Effector memory CD8-positive, alpha-beta T cell (primary cell): ENCODE measurements around the gene HDGFL3.
A peak's percentile ranks its signal among the peaks of the same experiment; 100 is the strongest.
"Not testable (repeated sequence)": the region's sequence is repeated elsewhere in the genome, so short reads cannot be mapped to it uniquely, and the experiment has no call there.

ENCODE experiments used
- ATAC-seq: fragments of 150-1000 bp; cut with Tn5 transposase; replicated peaks from 2 replicates; pipeline ENCODE4 v1.10.0; 2021; ENCODE audit warnings: mild to moderate bottlenecking, moderate library complexity
- DNase-seq, 3 experiments: peaks; one replicate each; pipeline ENCODE4 v3.0.0; 2021
- H3K27ac Mint-ChIP-seq, 2 donors: one replicate each; pipeline ENCODE4 v1.8.0; 2022; ENCODE audit warnings: mild to moderate bottlenecking in 2 of 2, mixed read lengths in 2 of 2, moderate library complexity in 2 of 2
- H3K27me3 Mint-ChIP-seq, 2 donors: one replicate each; pipeline ENCODE4 v1.8.0; 2022; ENCODE audit warnings: mixed read lengths in 2 of 2
- H3K36me3 Mint-ChIP-seq: one replicate; pipeline ENCODE4 v1.8.0; 2022; ENCODE audit warnings: mild to moderate bottlenecking, moderate library complexity, mixed read lengths; ENCODE audit not compliant: insufficient read depth
- H3K4me1 Mint-ChIP-seq, 2 donors: one replicate each; pipeline ENCODE4 v1.8.0; 2022; ENCODE audit warnings: low read depth in 2 of 2, mixed read lengths in 2 of 2
- H3K4me3 Mint-ChIP-seq, 2 donors: one replicate each; pipeline ENCODE4 v1.8.0; 2022; ENCODE audit warnings: mild to moderate bottlenecking in 2 of 2, mixed read lengths in 2 of 2, moderate library complexity in 2 of 2
- H3K9me3 Mint-ChIP-seq, 2 donors: one replicate each; pipeline ENCODE4 v1.8.0; 2022; ENCODE audit warnings: mixed read lengths in 2 of 2

Gene HDGFL3

DNA sequence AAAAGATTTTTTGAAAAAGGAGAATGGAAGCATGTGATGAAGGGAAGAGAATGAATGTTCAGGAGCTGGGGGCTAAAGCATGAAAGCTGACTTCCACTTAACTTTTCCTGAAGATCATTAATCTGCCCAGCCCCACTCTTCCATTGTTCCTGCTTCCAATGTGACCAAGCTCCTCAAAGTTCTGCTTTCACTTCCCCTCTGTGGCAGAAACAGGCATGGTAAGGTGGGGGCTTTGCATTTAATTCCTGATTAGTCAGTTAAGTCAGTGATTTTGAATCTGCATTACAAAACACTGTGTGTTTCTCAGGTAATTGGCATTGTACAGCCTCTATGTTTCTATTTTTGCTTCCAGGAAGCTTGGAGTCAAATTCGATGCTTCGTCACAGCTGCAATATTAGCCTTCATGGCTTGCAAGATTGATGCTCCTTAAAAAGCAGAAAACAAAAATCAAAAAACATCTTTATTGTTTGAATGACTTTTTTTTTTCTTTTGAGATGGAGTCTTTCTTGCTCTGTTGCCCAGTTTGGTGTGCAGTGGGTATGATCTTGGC, 107.5 kb downstream of the HDGFL3 start:
- Mint-ChIP-seq H3K27me3 (peaks cover 52 to 73% of the 10 kb centered on the region in 2 donors), H3K9me3 (no peaks in the 10 kb centered on the region), H3K36me3 (no peaks in the 10 kb centered on the region), H3K27ac (no peak overlapping the region), H3K4me3 (no peak overlapping the region), H3K4me1 (no peaks in the 10 kb centered on the region)
- DNase-seq: no peak
- no peak for ATAC-seq

DNA sequence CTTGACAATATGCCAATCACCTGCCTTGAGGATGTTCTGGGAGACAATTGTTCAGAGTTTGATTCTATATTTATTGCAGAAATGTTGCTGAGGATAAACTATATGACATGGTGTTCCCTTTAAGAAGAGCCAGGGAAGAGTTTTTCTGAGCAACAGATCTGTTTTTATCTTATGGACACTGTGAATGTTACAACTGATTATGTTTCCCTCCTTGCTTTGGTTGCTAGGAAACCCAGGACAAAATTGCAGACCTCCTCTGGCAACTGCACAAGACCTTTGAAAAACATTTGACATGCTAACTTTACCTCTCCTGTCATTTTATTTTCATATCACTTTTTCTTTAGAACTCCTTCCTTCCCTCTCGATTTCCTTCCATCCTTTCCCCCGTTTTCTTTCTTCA, 108.3 kb downstream of the HDGFL3 start:
- DNase-seq (no peak), ATAC-seq (no peak)
- no peaks in the 10 kb centered on the region for H3K4me1 Mint-ChIP-seq
- peaks cover 45 to 64% of the 10 kb centered on the region in 2 donors for H3K27me3 Mint-ChIP-seq
- H3K9me3 Mint-ChIP-seq: no peaks in the 10 kb centered on the region
- no peak overlapping the region for H3K27ac Mint-ChIP-seq
- no peak overlapping the region for H3K4me3 Mint-ChIP-seq
- no peaks in the 10 kb centered on the region for H3K36me3 Mint-ChIP-seq

DNA sequence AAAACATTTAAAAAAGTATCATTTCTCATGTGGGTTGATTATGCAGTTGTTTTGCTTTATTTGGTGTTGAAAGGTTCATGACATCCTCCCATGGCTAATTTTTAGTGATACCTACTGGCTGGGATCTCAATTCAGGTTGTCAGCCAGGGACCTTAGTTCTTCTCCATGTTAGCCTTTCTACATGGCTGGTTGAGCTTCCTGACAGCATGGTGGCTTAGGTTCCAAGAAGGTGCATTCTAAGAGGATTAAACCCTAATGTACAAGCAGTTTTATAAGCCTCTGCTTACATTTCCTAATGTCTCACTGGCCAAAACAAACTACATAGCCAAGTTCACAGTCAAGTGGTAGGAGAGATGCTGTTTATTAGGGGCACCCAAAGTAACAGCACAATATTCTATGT, 109.5 kb downstream of the HDGFL3 start:
- H3K27ac Mint-ChIP-seq: no peak overlapping the region
- no peaks in the 10 kb centered on the region for H3K9me3 Mint-ChIP-seq
- H3K4me3 Mint-ChIP-seq: no peak overlapping the region
- H3K4me1 Mint-ChIP-seq: no peaks in the 10 kb centered on the region
- no peaks in the 10 kb centered on the region for H3K36me3 Mint-ChIP-seq
- DNase-seq (no peak), ATAC-seq (no peak)
- peaks cover 38 to 64% of the 10 kb centered on the region in 2 donors for H3K27me3 Mint-ChIP-seq

DNA sequence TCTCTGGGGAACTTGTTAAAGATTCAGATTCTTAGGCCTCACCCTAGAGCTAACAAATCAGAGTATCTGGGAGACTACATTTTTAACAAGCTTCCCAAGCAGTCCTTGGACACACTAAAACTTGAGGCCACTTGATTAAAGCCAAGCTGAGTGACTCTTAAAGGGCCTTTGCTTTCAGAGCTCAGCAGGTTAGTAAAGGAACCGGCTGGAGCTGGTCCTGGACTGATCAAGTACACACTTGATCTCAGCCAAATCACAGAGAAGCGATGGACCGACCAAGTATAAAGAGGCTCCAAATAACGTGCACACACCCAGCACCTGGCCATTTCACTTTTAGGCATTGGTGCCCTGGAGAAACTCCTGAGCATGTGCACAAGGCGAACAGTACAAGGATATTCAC, 113.0 kb downstream of the HDGFL3 start:
- no peak overlapping the region for H3K4me3 Mint-ChIP-seq

DNA sequence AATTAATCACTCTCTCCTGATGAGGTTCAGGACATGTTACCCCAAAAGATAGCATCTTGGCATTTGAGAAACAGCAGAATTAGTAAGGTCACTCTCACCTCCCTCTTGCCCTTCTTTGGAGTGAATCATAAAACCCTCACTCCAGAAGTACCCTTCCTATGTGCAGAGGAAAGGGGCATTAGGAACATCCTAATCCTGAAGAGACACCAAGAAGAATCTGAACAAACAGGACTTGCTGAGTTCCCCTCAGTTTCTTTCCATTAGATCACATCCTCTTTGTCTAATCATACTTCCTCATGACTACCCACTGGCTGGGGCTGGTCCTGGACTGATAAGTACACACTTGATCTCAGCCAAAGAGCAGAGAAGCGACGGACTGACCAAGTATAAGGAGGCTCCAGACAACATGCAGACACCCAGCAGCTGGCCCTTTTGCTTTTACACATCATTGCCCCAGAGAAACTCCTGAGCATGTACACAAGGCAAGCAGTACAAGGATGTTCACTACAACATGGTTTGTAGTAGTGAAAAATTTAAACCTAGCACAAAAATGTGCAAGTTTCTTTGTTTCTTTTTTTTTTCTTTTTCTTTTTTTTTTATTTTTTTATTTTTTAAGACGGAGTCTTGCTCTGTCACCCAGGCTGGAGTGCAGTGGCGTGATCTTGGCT, 115.2 kb downstream of the HDGFL3 start:
- Mint-ChIP-seq H3K9me3 (no peaks in the 10 kb centered on the region), H3K36me3 (no peaks in the 10 kb centered on the region), H3K27ac (no peak overlapping the region), H3K4me1 (peaks cover 0 to 1% of the 10 kb centered on the region in 2 donors), H3K27me3 (peaks cover 28 to 35% of the 10 kb centered on the region in 2 donors), H3K4me3 (no peak overlapping the region)
- DNase-seq (no peak), ATAC-seq (no peak)

More for the DNA sequence above, 113.0 kb downstream of the HDGFL3 start:
- DNase-seq: no peak
- Mint-ChIP-seq H3K4me1 (peaks cover 0 to 1% of the 10 kb centered on the region in 2 donors), H3K9me3 (no peaks in the 10 kb centered on the region), H3K27me3 (peaks cover 22 to 38% of the 10 kb centered on the region in 2 donors), H3K36me3 (no peaks in the 10 kb centered on the region), H3K27ac (no peak overlapping the region)
- no peak for ATAC-seq

DNA sequence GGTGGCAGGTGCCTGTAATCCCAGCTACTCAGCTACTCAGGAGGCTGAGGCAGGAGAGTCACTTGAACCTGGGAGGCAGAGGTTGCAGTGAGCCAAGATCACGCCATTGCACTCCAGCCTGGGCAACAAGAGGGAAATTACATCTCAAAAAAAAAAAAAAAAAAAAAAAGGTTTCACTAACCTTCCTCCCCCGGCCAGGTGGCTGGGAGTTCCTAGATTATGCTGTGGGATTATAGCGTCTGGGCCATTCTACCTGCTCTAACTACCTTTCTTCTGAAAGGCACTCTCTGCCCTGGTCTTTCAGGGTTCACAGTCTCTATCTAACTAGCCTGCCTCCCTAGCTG, 115.7 kb downstream of the HDGFL3 start:
- not testable (repeated sequence) for H3K27ac Mint-ChIP-seq, H3K9me3 Mint-ChIP-seq, H3K4me1 Mint-ChIP-seq, H3K36me3 Mint-ChIP-seq, H3K4me3 Mint-ChIP-seq, ATAC-seq, DNase-seq
- H3K27me3 Mint-ChIP-seq: peaks cover 26 to 30% of the 10 kb centered on the region in 2 donors

DNA sequence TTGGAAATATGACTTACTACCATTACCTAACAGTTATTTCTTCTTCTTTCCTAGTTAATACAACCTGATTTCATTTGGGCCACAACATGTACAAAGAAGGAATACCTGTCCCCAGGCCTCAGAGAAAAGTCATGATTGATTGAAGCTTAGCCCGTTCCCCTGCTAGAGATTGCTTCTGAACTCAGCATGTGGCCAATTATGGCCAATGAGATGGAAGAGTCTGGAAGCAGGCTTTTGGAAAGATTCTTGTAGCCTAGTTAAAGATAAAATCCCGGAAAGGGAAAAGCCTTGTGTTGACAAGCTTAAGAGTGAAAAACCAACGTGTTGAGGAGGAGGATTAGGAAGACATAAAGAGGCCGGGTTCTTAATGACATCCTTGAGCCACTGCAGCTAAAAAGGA, 117.2 kb downstream of the HDGFL3 start:
- no peaks in the 10 kb centered on the region for H3K36me3 Mint-ChIP-seq
- no peak overlapping the region for H3K4me3 Mint-ChIP-seq
- H3K9me3 Mint-ChIP-seq: no peaks in the 10 kb centered on the region
- ATAC-seq (no peak), DNase-seq (no peak)
- peaks cover 17 to 29% of the 10 kb centered on the region in 2 donors for H3K27me3 Mint-ChIP-seq
- peaks cover 0 to 1% of the 10 kb centered on the region in 2 donors for H3K4me1 Mint-ChIP-seq
- H3K27ac Mint-ChIP-seq: no peak overlapping the region

DNA sequence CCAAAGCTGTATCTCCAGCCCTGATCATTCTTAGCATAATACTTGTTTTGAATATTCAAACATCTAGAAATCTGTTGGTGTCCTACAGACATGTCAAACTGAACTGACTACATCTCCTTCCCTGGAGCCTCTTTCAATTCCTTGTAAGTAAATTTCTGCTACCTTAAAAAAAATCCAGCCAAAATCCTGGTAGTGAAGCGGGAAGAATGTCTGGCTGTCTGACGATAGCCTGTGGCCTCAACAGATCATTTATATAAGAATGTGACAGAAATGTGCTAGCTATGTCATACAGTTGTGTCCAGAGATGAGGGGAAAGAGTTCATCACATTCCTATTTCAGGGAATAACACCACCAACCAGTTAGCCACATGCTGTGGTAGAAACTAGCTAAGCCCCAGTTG, 118.7 kb downstream of the HDGFL3 start:
- no peak for ATAC-seq
- Mint-ChIP-seq H3K4me3 (no peak overlapping the region), H3K27me3 (peaks cover 28 to 38% of the 10 kb centered on the region in 2 donors), H3K36me3 (no peaks in the 10 kb centered on the region), H3K27ac (no peak overlapping the region), H3K4me1 (peaks cover 0 to 1% of the 10 kb centered on the region in 2 donors), H3K9me3 (no peaks in the 10 kb centered on the region)
- DNase-seq: no peak

DNA sequence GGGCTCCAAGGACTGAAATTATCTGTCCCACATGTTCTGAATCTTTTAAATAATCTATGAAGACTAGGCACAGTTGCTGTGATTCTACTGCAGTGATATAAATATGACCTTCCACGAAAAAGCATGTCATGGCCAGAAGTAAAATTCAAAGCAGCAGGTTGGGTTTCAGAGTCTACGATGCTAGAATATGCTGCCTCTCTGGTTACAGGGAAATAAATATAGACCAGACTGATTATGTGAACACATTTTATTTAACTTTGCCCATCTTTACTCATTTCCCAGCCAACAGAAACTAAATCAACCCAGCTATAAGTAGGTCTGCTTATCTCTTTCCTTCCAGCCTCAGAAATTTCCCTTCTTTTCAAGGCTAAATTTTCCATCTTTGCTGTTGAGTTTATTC, 120.0 kb downstream of the HDGFL3 start:
- H3K4me3 Mint-ChIP-seq: no peak overlapping the region
- no peaks in the 10 kb centered on the region for H3K36me3 Mint-ChIP-seq
- H3K9me3 Mint-ChIP-seq: no peaks in the 10 kb centered on the region
- peaks cover 0 to 1% of the 10 kb centered on the region in 2 donors for H3K4me1 Mint-ChIP-seq
- ATAC-seq: no peak
- DNase-seq: no peak
- H3K27me3 Mint-ChIP-seq: peaks cover 38 to 39% of the 10 kb centered on the region in 2 donors
- no peak overlapping the region for H3K27ac Mint-ChIP-seq

DNA sequence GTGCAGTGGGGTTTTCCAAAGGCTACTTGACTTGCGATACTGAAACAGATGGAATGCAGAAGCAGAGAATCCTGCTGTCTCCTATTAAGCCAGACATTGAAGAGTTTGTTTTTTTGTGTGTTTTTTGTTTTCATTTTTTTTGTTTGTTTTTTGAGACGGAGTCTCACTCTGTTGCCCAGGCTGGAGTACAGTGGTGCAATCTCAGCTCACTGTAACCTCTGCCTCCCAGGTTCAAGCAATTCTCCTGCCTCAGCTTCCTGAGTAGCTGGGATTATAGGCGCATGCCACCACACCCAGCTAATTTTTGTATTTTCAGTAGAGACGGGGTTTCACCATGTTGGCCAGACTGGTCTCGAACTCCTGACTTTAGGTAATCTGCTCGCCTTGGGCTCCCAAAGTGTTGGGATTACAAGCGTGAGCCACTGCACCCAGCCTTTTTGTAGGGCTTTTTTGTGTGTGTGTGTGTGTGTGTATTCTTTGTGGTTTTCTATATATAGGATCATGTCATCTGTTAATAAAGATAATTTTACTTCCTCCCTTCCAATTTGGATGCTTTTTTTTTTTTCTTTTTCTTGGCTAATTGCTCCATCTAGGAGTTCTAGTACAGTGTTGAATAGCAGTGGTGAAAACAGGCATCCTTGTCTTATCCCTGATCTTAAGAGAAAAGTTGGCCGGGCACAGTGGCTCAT, 121.6 kb downstream of the HDGFL3 start:
- not testable (repeated sequence) for ATAC-seq, H3K27ac Mint-ChIP-seq, H3K9me3 Mint-ChIP-seq, DNase-seq, H3K36me3 Mint-ChIP-seq, H3K4me3 Mint-ChIP-seq, H3K4me1 Mint-ChIP-seq
- H3K27me3 Mint-ChIP-seq: peaks cover 34 to 43% of the 10 kb centered on the region in 2 donors

DNA sequence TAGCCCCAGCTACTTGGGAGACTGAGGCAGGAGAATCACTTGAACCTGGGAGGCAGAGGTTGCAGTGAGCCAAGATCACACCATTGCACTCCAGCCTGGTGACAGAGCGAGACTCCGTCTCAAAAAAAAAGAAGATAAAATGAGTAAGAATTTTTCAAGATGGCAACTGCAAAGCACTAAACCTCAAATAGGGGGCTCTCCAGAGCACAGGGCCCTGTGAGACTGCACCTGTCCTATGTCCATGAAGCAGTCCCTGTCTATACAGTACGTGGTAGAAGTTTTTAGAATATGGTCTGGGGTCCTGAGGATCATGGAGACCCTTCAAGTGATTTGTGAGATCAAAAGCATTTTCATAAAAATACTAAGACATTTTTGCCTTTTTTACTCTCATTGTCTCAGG, 122.2 kb downstream of the HDGFL3 start:
- H3K9me3 Mint-ChIP-seq, H3K4me3 Mint-ChIP-seq, H3K27ac Mint-ChIP-seq, H3K36me3 Mint-ChIP-seq, H3K4me1 Mint-ChIP-seq, ATAC-seq, DNase-seq: not testable (repeated sequence)
- H3K27me3 Mint-ChIP-seq: peaks cover 34 to 43% of the 10 kb centered on the region in 2 donors

DNA sequence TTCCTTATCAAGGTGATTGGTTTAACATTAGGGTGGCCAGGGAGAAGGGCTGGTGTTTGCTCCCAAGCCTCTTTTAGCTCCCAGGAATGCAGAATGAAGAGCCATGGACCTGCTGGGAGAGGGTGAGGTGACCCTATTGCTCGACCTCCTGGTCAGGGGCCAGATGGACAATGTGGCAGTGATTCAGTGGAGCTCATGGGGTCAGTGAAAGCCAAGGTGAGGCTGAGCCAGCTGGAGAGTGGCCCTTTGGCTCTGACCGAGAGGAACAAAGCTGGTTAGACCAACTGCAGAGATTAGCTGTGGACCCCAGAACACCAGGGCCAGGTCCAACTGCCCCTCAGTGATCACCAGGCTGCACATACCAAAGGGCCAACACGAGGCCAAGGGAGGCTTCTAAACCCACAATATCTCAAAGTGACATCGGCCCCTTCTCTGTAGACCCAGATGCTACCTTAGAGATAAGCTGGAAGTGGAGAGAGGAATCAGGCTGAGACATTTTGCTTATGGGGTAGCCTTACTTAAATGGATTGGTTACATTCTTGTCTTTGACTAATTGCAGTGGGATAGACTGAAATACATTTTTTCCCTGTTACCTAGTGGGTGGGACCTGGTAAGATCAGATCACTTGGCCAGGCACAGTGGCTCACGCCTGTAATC, 124.8 kb downstream of the HDGFL3 start:
- peaks cover 3 to 6% of the 10 kb centered on the region in 2 donors for H3K4me1 Mint-ChIP-seq
- ATAC-seq (no peak), DNase-seq (no peak)
- no peaks in the 10 kb centered on the region for H3K36me3 Mint-ChIP-seq
- H3K4me3 Mint-ChIP-seq: no peak overlapping the region
- H3K27ac Mint-ChIP-seq: no peak overlapping the region
- no peaks in the 10 kb centered on the region for H3K9me3 Mint-ChIP-seq
- H3K27me3 Mint-ChIP-seq: peaks cover 47 to 57% of the 10 kb centered on the region in 2 donors

DNA sequence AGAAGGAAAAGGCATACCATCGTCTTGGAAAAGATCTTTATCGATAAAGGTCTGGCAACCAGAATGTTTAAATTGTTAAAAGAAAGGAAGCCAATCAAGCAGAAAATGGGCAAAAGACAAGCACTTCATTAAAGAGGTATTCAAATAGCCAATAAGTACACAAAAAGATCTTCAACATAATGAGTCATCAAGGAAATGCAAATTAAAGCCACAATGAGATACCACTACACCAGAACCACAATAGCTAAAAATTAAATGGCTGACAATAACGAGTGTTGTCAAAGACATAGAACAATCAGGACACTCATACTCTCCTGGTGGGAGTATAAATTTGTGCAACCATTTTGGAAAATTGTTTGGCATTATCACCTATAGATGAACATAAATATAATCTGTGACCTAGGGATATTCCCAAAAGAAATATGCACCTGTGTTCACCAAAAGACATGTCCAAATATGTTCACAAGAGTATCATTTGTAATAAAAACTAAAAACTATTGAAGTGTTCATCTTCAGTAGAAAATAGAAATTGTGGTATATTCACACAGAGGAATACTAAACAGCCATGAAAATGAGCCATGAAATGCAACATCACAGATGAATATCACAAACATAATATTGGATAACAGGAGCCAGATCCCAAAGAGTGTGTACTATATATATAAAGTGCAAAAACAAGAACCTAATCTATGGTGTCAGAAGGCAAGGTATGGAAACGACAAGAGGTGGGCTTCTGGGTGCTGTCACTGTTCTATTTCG, 126.2 kb downstream of the HDGFL3 start:
- no peaks in the 10 kb centered on the region for H3K36me3 Mint-ChIP-seq
- no peak overlapping the region for H3K27ac Mint-ChIP-seq
- no peak overlapping the region for H3K4me3 Mint-ChIP-seq
- ATAC-seq: peak; percentile 26
- H3K9me3 Mint-ChIP-seq: no peaks in the 10 kb centered on the region
- DNase-seq: no peak
- peaks cover 54% of the 10 kb centered on the region in 2 donors for H3K27me3 Mint-ChIP-seq
- peaks cover 3 to 6% of the 10 kb centered on the region in 2 donors for H3K4me1 Mint-ChIP-seq
